K562 (cell line): ENCODE results near the gene PTBP3. TPM values are rescaled to one million over a fixed set of nuclear protein-coding genes. Genes with fewer than 3 reads are reported as not detected.
A peak's percentile ranks its signal among the peaks of the same experiment; 100 is the strongest.

Experiments used
- ATF1 ChIP-seq, 2 experiments: fragments of 450-650 bp in 1 of 2; IDR thresholded peaks; 2 replicates each; pipeline ENCODE4 v1.6.1; 2016; ENCODE audit warnings: missing compliant biosample characterization in 1 of 2, missing genetic modification characterization in 1 of 2
- CTCF ChIP-seq, 3 experiments: IDR thresholded peaks in 2 of 3; conservative IDR thresholded peaks in 1 of 3; 2 replicates each; pipeline ENCODE4 v1.5.1; 2011 to 2012; ENCODE audit warnings: low read length in 3 of 3, mild to moderate bottlenecking in 3 of 3, control low read depth in 2 of 3, improper control_type of control experiment in 1 of 3, inconsistent platforms in 1 of 3, low read depth in 1 of 3, mixed read lengths in 1 of 3, moderate library complexity in 1 of 3; ENCODE audit not compliant: insufficient read depth in 2 of 3
- ESRRA ChIP-seq: fragments of 450-650 bp; IDR thresholded peaks from 2 replicates; pipeline ENCODE4 v1.6.1; 2014; ENCODE audit warnings: low read depth, mild to moderate bottlenecking, moderate library complexity, borderline replicate concordance
- GATA2 ChIP-seq: sonication (generic); formaldehyde crosslinking; IDR thresholded peaks from 2 replicates; pipeline ENCODE4 v1.4.0; 2020; ENCODE audit warnings: mild to moderate bottlenecking, missing genetic modification reagents
- KDM2B ChIP-seq: fragments of 250-450 bp; sonication (Bioruptor Pico); IDR thresholded peaks from 2 replicates; pipeline ENCODE4 v1.8.0; 2021; ENCODE audit warnings: mild to moderate bottlenecking, moderate library complexity
- LCOR ChIP-seq: sonication (generic); formaldehyde crosslinking; IDR thresholded peaks from 2 replicates; pipeline ENCODE4 v1.8.0; 2022; ENCODE audit warnings: mild to moderate bottlenecking, missing genetic modification reagents
- RBFOX2 ChIP-seq: fragments of 200-400 bp; formaldehyde crosslinking; IDR thresholded peaks from 2 replicates; pipeline ENCODE4 v1.6.1; 2017; ENCODE audit warnings: low read depth, mild to moderate bottlenecking, low read length, moderate library complexity
- RCOR1 ChIP-seq, 2 experiments: IDR thresholded peaks; 2 replicates each; pipeline ENCODE4 v1.6.1; 2012; ENCODE audit warnings: low read depth in 2 of 2, low read length in 2 of 2, borderline replicate concordance in 1 of 2, improper control_type of control experiment in 1 of 2
- SAFB2 ChIP-seq: fragments of 200-400 bp; formaldehyde crosslinking; IDR thresholded peaks from 2 replicates; pipeline ENCODE4 v1.6.1; 2018; ENCODE audit warnings: borderline replicate concordance, low read length, low read depth, moderate library complexity; ENCODE audit not compliant: severe bottlenecking
- SIN3B ChIP-seq: fragments of 450-650 bp; IDR thresholded peaks from 2 replicates; pipeline ENCODE4 v1.6.1; 2017; ENCODE audit warnings: low read depth, mild to moderate bottlenecking, moderate library complexity
- SMARCC2 ChIP-seq: fragments of 450-650 bp; IDR thresholded peaks from 2 replicates; pipeline ENCODE4 v1.6.1; 2017; ENCODE audit warnings: antibody characterized with exemption, moderate library complexity, mild to moderate bottlenecking, low read depth
- SUPT5H ChIP-seq: fragments of 450-650 bp; IDR thresholded peaks from 2 replicates; pipeline ENCODE4 v1.6.1; 2016
- TBP ChIP-seq: optimal IDR thresholded peaks from 2 replicates; pipeline ENCODE3; 2011; ENCODE audit warnings: low read depth, low read length, improper control_type of control experiment
- TGIF2 ChIP-seq: sonication (generic); formaldehyde crosslinking; IDR thresholded peaks from 2 replicates; pipeline ENCODE4 v1.8.1; 2022; ENCODE audit warnings: mild to moderate bottlenecking, missing genetic modification reagents, moderate library complexity
- TRIM24 ChIP-seq, 2 experiments: fragments of 450-650 bp; IDR thresholded peaks; 2 replicates each; pipeline ENCODE4 v1.6.1; 2016
- TRIM28 ChIP-seq: fragments of 450-650 bp; IDR thresholded peaks from 2 replicates; pipeline ENCODE4 v1.6.1; 2017
- ZFP36 ChIP-seq: fragments of 150-350 bp; IDR thresholded peaks from 2 replicates; pipeline ENCODE4 v1.6.1; 2018; ENCODE audit warnings: low read length, low read depth; ENCODE audit not compliant: partially characterized antibody
- polyA plus RNA-seq, 8 experiments: library from polyadenylated mRNA; depleted of rRNA in 4 of 8; stranded (reverse) in 5 of 8; unstranded in 3 of 8; fragments of >200 nt; fragmentation: Nextera tagmentation in 2 of 8; fragmentation: Illumina TruSeq in 1 of 8; extraction: Ambion mirVana in 2 of 8; extraction: Trizol in 1 of 8; gene quantifications; 2 replicates each; pipeline versions ENCODE4 v1.2.1 to v1.2.3, GENCODE V29; 2011 to 2014; ENCODE audit warnings: inconsistent platforms in 1 of 8, missing spikeins in 1 of 8
- total RNA-seq, 7 experiments: library from RNA; depleted of rRNA in 6 of 7; stranded (reverse); fragments of >200 nt in 6 of 7; fragmentation: Illumina TruSeq in 2 of 7; extraction: Trizol in 2 of 7; gene quantifications; 2 replicates each; pipeline versions ENCODE4 v1.2.1 to v1.2.3, GENCODE V29; 2011 to 2021; ENCODE audit warnings: low replicate concordance in 1 of 7
- TF ChIP-seq, protein P1 (sequence below), 2 experiments: fragments of 450-650 bp; IDR thresholded peaks; 2 replicates each; pipeline ENCODE4 v1.6.1; 2018; ENCODE audit warnings: mild to moderate bottlenecking in 2 of 2, low read depth in 1 of 2; ENCODE audit not compliant: partially characterized antibody in 2 of 2
- TF ChIP-seq, protein P2 (sequence below), 3 experiments: fragments of 200-800 bp in 1 of 3; sonication (Bioruptor generic) in 1 of 3; sonication (generic) in 1 of 3; formaldehyde crosslinking in 1 of 3; IDR thresholded peaks; 2 replicates each; pipeline versions ENCODE4 v1.6.1 to v1.8.0; 2016 to 2022; ENCODE audit warnings: mild to moderate bottlenecking in 2 of 3, missing compliant biosample characterization in 2 of 3, missing genetic modification characterization in 2 of 3, missing genetic modification reagents in 1 of 3

Gene PTBP3
- total and polyA plus RNA-seq, 9 of the 15 experiments (the other 6 are each of a cell fraction or from before 2014, with no cell fraction given): 22.4 to 132 (median 68.0) TPM

GRCh38 chr9:112379177-112380101, 46.0 kb upstream of the PTBP3 start (continued):
- TF ChIP-seq LCOR (CRISPR knock-in tag): peak; percentile 21; the same call in 1 of the 2 replicates
- TF ChIP-seq TRIM28: 0 out of 2 replicates have a peak, but pooled peaks have one; percentile 63
- TF ChIP-seq SAFB2: no peak
- no peak for TF ChIP-seq GATA2 (CRISPR knock-in tag)
- no peak for TF ChIP-seq SIN3B
- TF ChIP-seq, protein P1, sequence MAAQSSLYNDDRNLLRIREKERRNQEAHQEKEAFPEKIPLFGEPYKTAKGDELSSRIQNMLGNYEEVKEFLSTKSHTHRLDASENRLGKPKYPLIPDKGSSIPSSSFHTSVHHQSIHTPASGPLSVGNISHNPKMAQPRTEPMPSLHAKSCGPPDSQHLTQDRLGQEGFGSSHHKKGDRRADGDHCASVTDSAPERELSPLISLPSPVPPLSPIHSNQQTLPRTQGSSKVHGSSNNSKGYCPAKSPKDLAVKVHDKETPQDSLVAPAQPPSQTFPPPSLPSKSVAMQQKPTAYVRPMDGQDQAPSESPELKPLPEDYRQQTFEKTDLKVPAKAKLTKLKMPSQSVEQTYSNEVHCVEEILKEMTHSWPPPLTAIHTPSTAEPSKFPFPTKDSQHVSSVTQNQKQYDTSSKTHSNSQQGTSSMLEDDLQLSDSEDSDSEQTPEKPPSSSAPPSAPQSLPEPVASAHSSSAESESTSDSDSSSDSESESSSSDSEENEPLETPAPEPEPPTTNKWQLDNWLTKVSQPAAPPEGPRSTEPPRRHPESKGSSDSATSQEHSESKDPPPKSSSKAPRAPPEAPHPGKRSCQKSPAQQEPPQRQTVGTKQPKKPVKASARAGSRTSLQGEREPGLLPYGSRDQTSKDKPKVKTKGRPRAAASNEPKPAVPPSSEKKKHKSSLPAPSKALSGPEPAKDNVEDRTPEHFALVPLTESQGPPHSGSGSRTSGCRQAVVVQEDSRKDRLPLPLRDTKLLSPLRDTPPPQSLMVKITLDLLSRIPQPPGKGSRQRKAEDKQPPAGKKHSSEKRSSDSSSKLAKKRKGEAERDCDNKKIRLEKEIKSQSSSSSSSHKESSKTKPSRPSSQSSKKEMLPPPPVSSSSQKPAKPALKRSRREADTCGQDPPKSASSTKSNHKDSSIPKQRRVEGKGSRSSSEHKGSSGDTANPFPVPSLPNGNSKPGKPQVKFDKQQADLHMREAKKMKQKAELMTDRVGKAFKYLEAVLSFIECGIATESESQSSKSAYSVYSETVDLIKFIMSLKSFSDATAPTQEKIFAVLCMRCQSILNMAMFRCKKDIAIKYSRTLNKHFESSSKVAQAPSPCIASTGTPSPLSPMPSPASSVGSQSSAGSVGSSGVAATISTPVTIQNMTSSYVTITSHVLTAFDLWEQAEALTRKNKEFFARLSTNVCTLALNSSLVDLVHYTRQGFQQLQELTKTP (IDR thresholded peaks at IDR 0.05; ENCODE audit: low read depth in 1 of 2, partially characterized antibody in 2 of 2): peak; percentile 19 to 61
- no peak for TF ChIP-seq TGIF2 (CRISPR knock-in tag)
- TF ChIP-seq, protein P2, sequence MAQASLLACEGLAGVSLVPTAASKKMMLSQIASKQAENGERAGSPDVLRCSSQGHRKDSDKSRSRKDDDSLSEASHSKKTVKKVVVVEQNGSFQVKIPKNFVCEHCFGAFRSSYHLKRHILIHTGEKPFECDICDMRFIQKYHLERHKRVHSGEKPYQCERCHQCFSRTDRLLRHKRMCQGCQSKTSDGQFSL (CRISPR knock-in tag; IDR thresholded peaks at IDR 0.05): peak; percentile 82; the same call in 1 of the 2 replicates
- TF ChIP-seq, protein P2 (tag; IDR thresholded peaks at IDR 0.05): peak in 1 of 2 experiments; percentile 92; a peak in 2 of 4 replicates
- TF ChIP-seq SUPT5H: peak; percentile 97
- peak; percentile 98 for TF ChIP-seq RBFOX2
- no peak for TF ChIP-seq ZFP36
- TF ChIP-seq CTCF (IDR thresholded peaks at IDR 0.05 in 2 of 3, conservative IDR thresholded peaks at IDR 0.05 in 1 of 3; ENCODE audit: insufficient read depth in 2 of 3, low read depth in 1 of 3, low read length in 3 of 3): peak in 2 of 3 experiments; percentile 17 to 18; a peak in 2 of 6 replicates
- TF ChIP-seq RCOR1 (IDR thresholded peaks at IDR 0.05; ENCODE audit: borderline replicate concordance in 1 of 2, low read depth in 2 of 2, low read length in 2 of 2): peak in 1 of 2 experiments; percentile 17; a peak in 1 of 4 replicates
- TF ChIP-seq ATF1 (CRISPR knock-in tag; IDR thresholded peaks at IDR 0.05): no peak
- peak; percentile 92 for TF ChIP-seq ATF1 (tag; IDR thresholded peaks at IDR 0.05)
- TF ChIP-seq TRIM24 (IDR thresholded peaks at IDR 0.05): peak in 1 of 2 experiments; percentile 67; a peak in 2 of 4 replicates
- TF ChIP-seq SMARCC2: peak; percentile 43; the same call in 1 of the 2 replicates
- peak; percentile 21; the same call in 1 of the 2 replicates for TF ChIP-seq ESRRA
- TF ChIP-seq KDM2B (CRISPR knock-in tag): peak; percentile 80; the same call in 1 of the 2 replicates
- peak; percentile 86 for TF ChIP-seq TBP
